ENCODE results near the gene DDX25.

GRCh38 chr11:125934473-125934872 is 30.2 kb downstream of the DDX25 start:
- TF ChIP-seq POLR2A (IDR thresholded peaks at IDR 0.05; ENCODE audit: control extremely low read depth in 1 of 2, low read depth in 2 of 2, low read length in 2 of 2) (no peak), CREB1 (IDR thresholded peaks at IDR 0.05) (no peak), RAD21 (IDR thresholded peaks at IDR 0.05 in 1 of 2, conservative IDR thresholded peaks at IDR 0.05 in 1 of 2; ENCODE audit: low read depth in 2 of 2, low read length in 2 of 2) (no peak), USF2 (IDR thresholded peaks at IDR 0.05; ENCODE audit: low read length) (no peak), SP1 (IDR thresholded peaks at IDR 0.05; ENCODE audit: low read depth, low read length) (no peak), SRF (IDR thresholded peaks at IDR 0.05; ENCODE audit: low read depth, low read length) (no peak), YY1 (IDR thresholded peaks at IDR 0.05; ENCODE audit: low read depth, low read length) (no peak), NRF1 (IDR thresholded peaks at IDR 0.05; ENCODE audit: low read depth, low read length) (no peak), CBX8 (IDR thresholded peaks at IDR 0.05; ENCODE audit: borderline replicate concordance, low read depth, low read length) (no peak), RFX5 (IDR thresholded peaks at IDR 0.05; ENCODE audit: borderline replicate concordance, low read depth, low read length) (no peak)
- TF ChIP-seq, protein P1, sequence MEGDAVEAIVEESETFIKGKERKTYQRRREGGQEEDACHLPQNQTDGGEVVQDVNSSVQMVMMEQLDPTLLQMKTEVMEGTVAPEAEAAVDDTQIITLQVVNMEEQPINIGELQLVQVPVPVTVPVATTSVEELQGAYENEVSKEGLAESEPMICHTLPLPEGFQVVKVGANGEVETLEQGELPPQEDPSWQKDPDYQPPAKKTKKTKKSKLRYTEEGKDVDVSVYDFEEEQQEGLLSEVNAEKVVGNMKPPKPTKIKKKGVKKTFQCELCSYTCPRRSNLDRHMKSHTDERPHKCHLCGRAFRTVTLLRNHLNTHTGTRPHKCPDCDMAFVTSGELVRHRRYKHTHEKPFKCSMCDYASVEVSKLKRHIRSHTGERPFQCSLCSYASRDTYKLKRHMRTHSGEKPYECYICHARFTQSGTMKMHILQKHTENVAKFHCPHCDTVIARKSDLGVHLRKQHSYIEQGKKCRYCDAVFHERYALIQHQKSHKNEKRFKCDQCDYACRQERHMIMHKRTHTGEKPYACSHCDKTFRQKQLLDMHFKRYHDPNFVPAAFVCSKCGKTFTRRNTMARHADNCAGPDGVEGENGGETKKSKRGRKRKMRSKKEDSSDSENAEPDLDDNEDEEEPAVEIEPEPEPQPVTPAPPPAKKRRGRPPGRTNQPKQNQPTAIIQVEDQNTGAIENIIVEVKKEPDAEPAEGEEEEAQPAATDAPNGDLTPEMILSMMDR (IDR thresholded peaks at IDR 0.05; ENCODE audit: control extremely low read depth in 1 of 3, insufficient read depth in 1 of 3, low read depth in 1 of 3, low read length in 3 of 3), result no peak
